Progenitor cell of endocrine pancreas (in vitro differentiated cells): ENCODE measurements around the gene ITPRID1. TPM values are rescaled to one million over a fixed set of nuclear protein-coding genes. Genes with fewer than 3 reads are reported as not detected.

Experiments used
- DNase-seq: peaks from one replicate; pipeline ENCODE4 v3.0.0; 2021; ENCODE audit warnings: low spot score; ENCODE audit not compliant: unreplicated experiment
- H3K27ac Mint-ChIP-seq: 2 replicates; pipeline ENCODE4 v1.8.0; 2021; ENCODE audit warnings: mild to moderate bottlenecking, moderate library complexity, mixed read lengths
- H3K27me3 Mint-ChIP-seq: 2 replicates; pipeline ENCODE4 v1.8.0; 2021; ENCODE audit warnings: mixed read lengths
- H3K36me3 Mint-ChIP-seq: 2 replicates; pipeline ENCODE4 v1.8.0; 2022; ENCODE audit warnings: mixed read lengths; ENCODE audit not compliant: insufficient read depth
- H3K4me1 Mint-ChIP-seq: 2 replicates; pipeline ENCODE4 v1.8.0; 2021; ENCODE audit warnings: low read depth, mixed read lengths
- H3K4me3 Mint-ChIP-seq: 2 replicates; pipeline ENCODE4 v1.8.0; 2021; ENCODE audit warnings: low read depth, mild to moderate bottlenecking, moderate library complexity, mixed read lengths
- H3K9me3 Mint-ChIP-seq: 2 replicates; pipeline ENCODE4 v1.8.0; 2021; ENCODE audit warnings: low read depth, mixed read lengths
- CTCF ChIP-seq: fragments of 200-600 bp; sonication (generic); IDR thresholded peaks from one replicate; pipeline ENCODE4 v1.5.0; 2021; ENCODE audit warnings: antibody characterized with exemption, mild to moderate bottlenecking; ENCODE audit not compliant: unreplicated experiment
- total RNA-seq: library from RNA; stranded (reverse); gene quantifications from 2 replicates; pipeline ENCODE4 v1.2.1, GENCODE V29; 2021

ITPRID1 gene
- total RNA-seq, 1 donor from 2014 or later, result 3.9 TPM

GRCh38 chr7:31494421-31494820 lies 19.5 kb upstream of the ITPRID1 start:
- Mint-ChIP-seq H3K9me3 (no peaks in the 10 kb centered on the region), H3K36me3 (no peaks in the 10 kb centered on the region), H3K4me3 (no peak overlapping the region), H3K27me3 (no peaks in the 10 kb centered on the region), H3K27ac (no peak overlapping the region), H3K4me1 (peaks cover 13% of the 10 kb centered on the region)
- TF ChIP-seq CTCF, result no peak
- DNase-seq, result no peak

DNA sequence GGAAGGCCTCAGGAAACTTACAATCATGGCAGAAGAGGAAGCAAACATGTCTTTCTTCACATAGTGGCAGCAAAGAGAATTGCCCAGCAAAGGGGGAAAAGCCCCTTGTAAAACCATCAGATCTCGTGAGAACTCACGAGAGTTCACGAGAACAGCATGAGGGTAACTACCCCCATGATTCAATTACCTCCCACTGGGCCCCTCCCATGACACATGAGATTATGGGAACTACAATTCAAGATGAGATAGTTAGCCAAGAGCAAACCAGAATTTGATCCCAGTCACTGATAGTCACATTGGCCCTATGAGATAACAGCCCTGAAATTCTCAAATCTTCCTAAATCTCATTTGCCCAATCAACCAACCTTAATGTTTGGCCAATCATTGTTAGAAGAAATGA lies 18.2 kb upstream of the ITPRID1 start:
- no peak overlapping the region for H3K27ac Mint-ChIP-seq
- peaks cover 25% of the 10 kb centered on the region for H3K4me1 Mint-ChIP-seq
- no peak overlapping the region for H3K4me3 Mint-ChIP-seq
- DNase-seq, result no peak
- H3K27me3 Mint-ChIP-seq, result no peaks in the 10 kb centered on the region
- no peak for TF ChIP-seq CTCF
- H3K36me3 Mint-ChIP-seq, result no peaks in the 10 kb centered on the region
- no peaks in the 10 kb centered on the region for H3K9me3 Mint-ChIP-seq

DNA sequence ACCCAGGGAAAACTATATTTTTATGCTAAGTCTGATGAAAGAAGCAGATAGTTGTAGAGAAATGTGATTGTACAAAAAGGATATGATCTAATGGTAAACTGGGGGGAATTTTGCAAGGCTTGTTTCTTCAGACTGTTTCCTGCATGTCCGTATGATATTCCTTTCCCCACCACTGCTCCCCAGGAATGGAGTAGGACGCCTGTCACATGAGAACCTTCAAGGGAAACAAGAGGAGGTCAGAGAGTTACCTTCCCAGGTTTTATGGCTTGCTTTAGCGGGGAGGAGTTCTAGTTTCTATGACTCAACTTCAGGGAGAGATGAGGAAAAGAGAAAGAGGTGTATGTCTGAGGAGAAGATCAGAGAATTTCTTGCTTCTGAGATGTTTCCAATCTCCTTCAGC lies 16.4 kb upstream of the ITPRID1 start:
- Mint-ChIP-seq H3K27me3 (no peaks in the 10 kb centered on the region), H3K4me3 (no peak overlapping the region), H3K27ac (no peak overlapping the region), H3K4me1 (peaks cover 28% of the 10 kb centered on the region), H3K36me3 (no peaks in the 10 kb centered on the region), H3K9me3 (no peaks in the 10 kb centered on the region)
- TF ChIP-seq CTCF, result no peak
- no peak for DNase-seq

DNA sequence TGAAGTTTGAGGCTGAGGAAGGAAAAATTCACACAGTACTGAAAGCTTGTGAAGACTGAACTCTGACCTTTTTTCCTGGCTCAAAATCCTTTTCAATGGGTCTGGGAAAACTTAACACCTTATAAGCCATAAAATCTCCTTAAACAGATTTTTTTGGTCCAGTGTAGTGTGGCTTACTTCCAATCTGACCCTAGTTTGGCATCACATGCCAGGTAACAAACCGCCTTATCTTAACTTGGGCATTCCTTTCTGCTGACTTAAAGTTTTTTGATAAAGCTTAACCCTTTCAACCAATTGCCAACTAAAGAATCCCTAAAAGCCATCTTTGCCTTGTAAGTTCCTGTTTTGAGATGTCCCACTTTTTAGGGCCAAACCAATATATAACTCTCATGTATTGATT lies 13.2 kb upstream of the ITPRID1 start:
- peak overlapping the region; percentile 36 for H3K27ac Mint-ChIP-seq
- H3K9me3 Mint-ChIP-seq, result peaks cover 7% of the 10 kb centered on the region

GRCh38 chr7:31508823-31509222 lies 5.1 kb upstream of the ITPRID1 start:
- DNase-seq, result no peak
- Mint-ChIP-seq H3K27me3 (peaks cover 3% of the 10 kb centered on the region), H3K27ac (no peak overlapping the region), H3K4me3 (no peak overlapping the region), H3K4me1 (no peaks in the 10 kb centered on the region), H3K9me3 (peaks cover 17% of the 10 kb centered on the region), H3K36me3 (peaks cover 3% of the 10 kb centered on the region)
- TF ChIP-seq CTCF, result no peak

More for the DNA sequence above, 13.2 kb upstream of the ITPRID1 start:
- no peak for DNase-seq
- H3K36me3 Mint-ChIP-seq, result no peaks in the 10 kb centered on the region
- TF ChIP-seq CTCF, result no peak
- no peak overlapping the region for H3K4me3 Mint-ChIP-seq
- peaks cover 17% of the 10 kb centered on the region for H3K4me1 Mint-ChIP-seq
- no peaks in the 10 kb centered on the region for H3K27me3 Mint-ChIP-seq
